HG02571 (cell line): ENCODE measurements around the gene PIK3R2.
"Not testable (repeated sequence)": the region's sequence is repeated elsewhere in the genome, so short reads cannot be mapped to it uniquely, and the experiment has no call there.

ENCODE experiments used
- ATAC-seq: cut with Tn5 transposase; IDR thresholded peaks from one replicate; pipeline ENCODE4 v1.9.1; 2021; ENCODE audit warnings: mild to moderate bottlenecking, moderate library complexity; ENCODE audit not compliant: unreplicated experiment

PIK3R2 gene

DNA sequence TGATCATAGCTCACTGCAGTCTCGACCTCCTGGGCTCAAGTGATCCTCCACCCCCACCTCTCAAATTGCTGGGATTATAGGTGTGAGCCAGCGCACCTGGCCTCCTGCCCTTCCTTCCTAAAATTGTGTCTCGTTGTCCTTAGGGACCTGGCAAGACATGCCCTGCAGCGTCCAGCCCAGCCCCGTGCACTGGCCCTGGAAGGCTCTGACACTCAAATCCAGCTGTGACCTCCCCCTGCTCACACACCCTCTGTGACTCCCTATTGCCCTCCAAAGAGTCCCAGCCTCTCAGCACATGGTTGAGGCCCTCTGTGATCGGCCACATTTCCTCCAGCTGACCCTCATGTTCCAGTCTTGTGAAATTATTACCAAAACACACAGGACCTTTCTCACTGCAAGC is 45.0 kb downstream of the PIK3R2 start:
- no peak for ATAC-seq

DNA sequence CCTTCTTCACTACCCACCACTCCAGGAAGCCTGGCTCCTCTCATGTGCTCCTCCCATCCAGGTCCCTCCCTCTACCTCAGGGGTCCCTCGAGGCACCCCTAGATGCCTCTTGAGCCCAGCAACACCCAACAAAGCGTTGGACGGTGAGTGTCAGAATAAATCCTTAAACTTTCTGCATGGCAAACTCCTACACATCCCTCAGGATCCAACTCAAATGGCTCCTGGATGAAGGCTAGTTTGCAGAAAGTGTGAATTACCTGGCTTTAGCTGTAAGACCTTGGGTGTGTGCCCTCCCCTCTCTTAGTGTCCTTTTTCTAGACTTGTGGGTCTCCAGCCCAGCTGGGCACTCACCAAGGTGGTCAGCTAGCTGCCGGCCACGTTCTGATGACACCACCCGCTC is 45.4 kb downstream of the PIK3R2 start:
- ATAC-seq = no peak

DNA sequence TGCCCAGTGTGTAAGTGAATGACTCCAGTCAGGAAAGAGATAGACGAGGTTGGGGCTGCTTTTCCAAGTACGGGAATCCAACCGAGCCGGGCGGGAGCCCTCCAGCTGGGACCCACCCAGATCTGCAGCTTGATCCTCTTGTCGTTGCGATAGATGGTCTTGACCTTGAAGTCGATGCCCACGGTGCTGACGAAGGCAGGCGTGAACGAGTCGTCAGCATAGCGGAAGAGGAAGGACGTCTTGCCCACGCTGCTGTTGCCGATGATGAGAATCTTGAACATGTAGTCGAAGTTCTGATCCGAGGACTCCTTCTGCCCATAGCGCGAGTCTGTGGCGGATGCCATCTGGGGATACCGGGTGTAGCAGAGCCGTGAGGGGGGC is 49.4 kb downstream of the PIK3R2 start:
- ATAC-seq = no peak

DNA sequence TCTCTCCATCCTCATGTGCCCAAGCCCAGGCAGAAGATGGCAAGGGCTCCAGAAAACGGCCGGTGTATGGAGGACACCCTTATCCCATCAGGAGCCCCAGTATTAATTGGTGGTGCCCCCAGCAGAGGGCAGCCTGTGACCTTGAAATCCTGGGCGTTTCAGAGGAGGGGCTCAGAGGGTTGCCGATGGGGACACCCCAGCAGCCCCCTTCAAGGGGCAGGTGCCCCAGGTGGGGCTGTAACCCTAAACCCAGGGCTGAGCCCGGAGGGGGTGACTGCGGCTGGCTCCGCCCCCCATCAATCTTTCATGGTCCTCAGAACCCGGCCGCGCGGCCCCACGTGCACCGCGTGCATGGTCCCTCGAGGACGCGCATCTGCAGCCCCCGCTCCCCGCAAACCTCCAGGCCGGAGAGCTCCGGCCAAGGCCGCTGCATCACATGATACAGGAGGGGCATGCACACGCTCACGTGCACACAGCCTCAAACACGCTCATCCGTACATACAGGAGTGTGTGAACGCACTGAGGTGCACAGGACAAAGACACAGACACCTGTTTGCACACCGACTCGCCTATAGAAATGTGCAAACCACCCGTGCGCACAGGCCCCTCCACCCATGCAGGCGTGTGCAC is 49.9 kb downstream of the PIK3R2 start:
- no peak for ATAC-seq

DNA sequence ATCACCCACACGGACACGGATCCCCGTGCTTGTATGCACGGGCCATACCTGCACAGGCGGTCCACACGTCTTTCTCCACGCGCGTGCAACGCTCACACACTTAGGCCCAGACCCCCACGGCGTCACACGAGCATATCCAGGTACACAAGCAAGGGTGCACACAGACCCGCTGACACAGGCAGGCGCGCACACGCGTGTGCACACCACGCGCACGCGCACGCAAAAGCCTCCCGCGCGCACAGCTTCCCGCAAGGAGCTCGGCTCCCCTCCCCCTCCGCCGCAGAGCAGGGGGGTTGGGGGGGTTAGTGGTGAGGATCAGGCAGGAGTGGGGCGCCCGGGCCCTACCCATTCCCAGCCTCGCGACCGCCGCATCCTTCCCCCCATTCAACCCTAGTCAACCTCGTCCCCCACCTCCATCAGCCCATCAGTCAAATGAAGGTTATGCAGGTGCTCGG is 50.5 kb downstream of the PIK3R2 start:
- peak; percentile 5 for ATAC-seq

DNA sequence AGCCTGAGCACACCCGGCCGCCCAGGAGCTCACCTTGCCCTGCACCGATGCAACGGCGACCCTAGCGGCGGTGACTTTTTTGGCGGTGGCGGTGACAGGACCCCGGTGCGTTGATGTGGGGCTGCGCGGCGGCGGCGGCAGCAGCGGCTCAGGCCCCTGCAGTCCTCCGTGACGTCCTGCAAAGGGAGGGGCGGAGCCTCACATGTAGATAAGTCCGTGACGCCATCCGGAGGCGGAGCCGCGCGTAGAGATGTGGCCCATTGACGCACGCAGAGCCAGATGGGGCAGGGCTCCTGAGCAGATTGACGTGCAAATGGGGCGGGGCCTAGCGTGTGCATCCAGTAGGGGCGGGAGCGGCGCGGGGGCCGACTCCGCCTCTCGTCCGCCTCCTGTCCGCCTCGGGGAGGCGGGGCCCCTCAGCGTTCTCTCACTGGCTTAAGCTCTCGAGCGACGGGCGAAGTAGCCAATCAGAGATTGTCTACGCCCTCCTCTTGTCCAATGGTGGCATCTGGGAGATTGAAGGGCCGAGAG is 51.0 kb downstream of the PIK3R2 start, which contains the start of gene RAB3A:
Gene RAB3A, minus strand, starts transcription at position 180 of the 531 bp plus-strand sequence. CDS start 1,302 bp downstream, outside the sequence.
- ATAC-seq = peak; percentile 81

DNA sequence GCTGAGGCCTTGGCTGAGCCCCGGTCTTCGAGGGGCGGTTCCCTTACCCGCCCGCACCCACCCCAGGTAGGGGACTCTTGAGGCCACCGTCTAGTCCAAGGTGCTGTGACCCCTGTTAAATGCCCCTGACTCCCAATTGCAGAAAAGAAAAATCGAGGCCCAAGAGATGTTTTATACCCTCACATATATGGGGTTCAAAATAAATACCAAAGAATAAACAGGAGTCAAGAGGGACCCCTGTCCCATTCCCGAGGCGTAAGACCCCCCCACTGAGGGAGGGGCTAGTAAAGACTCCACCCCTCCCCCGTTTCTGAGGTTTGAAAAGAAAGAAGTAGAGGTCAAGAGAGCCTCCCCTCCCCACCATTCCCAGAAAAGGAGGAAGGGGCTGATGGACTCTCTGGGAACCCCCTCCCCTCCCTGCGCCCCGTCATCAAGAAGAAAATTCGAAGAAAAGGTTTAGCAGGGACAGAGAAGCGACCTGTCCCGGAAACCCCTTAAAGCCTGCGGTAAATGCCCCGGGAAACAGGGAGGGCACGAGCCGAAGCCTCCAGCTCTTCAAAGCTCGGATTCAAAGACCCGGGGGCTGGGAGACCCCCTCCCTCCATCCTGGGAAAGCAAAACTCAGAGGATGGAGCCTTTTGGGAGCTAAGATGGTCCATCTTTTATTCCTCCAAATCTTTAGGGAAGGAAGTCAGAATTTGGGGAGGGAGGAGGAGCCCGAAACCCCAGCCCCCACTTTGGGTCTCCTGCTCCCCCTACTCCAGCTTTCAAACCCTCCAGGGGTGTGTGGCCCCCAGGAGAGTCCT is 51.6 kb downstream of the PIK3R2 start:
- peak; percentile 15 for ATAC-seq

DNA sequence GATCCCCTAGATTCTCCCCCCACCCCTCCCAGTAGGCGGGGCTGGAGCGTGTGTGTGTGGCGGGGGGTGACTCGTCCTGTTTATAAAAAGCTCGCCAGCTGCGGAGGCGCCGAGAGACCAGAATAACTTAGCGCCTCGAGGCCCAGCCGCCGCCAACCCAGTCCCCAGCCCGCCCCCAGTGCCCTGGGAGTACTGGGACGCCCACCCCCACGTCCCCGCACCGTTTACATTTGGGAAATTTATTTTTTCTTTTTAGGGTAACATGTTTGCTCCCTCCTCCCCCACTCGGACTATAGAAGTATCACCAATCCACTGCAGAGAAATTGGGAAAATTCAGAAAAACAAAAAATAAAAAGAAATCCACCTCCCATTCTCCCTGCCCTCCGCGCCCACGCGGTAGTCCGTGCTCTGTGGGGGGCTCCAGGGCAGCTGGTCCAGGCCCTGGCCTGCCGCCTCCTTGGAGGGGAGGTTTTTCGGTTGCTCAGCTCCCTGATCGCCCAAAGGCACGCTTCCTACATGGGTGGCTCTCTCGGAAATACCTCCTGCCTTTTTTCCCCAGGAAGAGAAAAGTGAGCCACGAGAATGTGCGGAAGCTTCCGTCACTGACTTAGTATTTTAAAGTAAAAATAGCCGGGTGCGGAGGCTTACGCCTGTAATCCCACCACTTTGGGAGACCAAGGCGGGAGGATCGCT is 52.4 kb downstream of the PIK3R2 start:
- ATAC-seq = no peak

DNA sequence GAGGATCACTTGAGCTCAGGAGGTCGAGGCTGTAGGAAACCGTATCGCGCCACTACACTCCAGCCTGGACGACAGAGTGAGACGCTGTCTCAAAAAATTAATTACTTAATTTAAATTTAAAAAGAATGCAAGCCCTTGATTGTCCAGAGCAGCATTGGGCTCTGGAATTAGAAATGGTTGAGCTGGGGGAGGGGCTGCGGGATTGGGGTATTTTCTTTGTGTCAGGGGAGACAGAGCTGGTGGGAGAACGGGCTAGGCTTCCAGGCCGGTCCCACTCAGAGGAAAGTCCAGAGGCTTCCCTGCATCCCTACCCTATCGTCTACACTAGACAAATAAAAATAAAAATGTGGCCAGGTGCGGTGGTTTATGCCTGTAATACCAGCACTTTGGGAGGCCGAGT is 53.1 kb downstream of the PIK3R2 start:
- no peak for ATAC-seq

DNA sequence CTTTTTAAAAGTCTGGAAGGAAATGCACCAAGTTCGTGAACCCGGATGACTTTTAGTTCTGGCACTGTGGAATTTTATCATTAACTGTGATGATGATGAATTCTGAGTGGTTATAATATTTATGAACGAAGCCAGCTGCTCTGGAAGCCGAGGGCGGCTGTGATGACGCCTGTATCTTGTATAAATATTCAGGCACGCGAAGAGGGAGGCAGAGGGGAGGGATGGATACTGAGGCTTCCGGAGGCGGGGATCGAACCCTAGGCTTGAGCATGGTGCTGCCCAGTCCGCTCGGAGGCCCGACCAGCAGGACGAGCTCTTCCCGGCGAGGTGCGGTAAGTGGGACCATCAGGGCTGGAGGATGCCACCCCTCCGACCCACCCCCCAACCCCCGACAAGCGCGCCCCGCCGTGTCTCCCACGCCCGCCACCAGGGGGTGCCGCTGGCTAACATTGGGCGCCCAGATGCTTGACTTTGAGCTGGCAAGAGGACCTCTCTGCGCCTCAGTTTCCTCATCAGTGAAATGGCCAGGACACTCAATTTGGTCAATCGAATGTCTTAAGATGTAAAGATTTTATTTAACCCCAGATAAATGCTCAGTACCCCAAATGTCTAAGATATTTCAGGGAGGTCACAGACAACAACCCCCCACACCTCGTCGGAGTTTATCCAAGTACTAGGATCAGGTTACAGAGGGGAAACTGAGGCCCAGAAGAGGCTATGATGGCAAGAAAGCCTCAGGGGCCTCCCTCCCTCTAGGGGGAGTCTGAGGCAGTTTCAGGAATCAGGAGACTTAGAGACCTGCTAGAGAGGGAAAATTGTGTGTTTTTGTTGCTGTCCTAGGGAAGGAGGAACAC is 55.4 kb downstream of the PIK3R2 start:
- no peak for ATAC-seq

DNA sequence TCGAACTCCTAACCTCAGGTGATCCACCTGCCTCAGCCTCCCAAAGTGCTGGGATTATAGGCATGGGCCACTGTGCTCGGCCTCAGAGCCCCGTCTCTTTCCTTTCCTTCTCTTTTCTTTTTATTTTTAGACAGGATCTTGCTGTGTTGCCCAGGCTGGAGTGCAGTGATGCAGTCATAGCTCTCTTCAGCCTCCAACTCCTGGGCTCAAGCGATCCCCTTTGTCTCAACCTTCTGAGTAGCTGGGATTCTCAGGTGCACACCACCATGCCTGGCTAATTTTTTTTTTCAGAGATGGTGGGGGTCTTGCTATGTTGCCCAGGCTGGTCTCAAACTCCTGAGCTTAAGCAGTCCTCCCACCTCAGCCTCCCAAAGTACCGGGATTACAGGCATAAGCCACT is 56.9 kb downstream of the PIK3R2 start:
- ATAC-seq = not testable (repeated sequence)

DNA sequence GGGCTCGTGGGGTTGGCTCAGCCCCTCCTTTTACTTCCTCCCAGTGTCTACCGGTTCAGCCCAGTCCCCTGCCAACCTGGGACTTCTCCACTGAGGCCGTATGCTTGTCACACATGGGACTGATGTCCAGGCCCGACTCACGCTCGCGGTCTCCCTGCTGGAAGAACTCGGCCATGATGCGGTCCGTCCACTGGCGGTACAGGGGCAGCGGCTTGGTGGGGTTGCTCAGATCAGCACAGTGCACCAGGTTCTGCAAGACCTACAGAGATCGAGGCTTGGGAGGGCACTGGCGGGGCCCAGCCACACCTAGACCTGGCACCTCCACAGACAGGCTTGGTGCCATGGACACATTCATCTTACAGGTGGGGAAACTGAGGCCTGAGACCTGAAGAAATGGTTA is 58.7 kb downstream of the PIK3R2 start:
- ATAC-seq = no peak

DNA sequence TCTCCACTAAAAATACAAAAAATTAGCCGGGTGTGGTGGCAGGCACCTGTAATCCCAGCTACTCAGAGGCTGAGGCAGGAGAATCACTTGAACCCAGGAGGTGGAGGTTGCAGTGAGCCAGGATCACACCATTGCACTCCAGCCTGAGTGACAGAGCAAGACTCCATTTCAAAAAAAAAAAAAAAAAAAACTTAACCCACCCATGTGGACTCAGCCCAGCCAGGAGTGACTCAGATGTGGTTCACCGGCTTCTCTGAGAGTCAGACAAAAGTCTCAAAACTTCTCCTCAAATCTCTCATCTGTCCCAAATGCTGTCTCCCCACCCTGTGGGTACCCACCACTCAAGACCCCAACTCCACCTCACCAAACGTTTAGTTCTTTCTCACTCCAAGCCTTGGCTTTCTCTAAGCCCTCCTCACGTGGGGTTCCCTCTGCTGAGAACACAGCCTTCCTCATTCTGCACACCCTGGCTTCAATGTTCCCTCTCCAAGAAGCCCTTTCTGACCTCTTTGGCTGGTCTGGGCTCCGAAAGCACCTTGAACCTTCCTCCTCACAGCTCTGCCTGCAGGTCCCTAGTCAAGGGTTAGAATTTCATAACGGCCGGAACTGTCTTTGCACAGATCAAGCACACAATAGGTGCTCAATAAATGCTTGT is 61.9 kb downstream of the PIK3R2 start:
- ATAC-seq = no peak

DNA sequence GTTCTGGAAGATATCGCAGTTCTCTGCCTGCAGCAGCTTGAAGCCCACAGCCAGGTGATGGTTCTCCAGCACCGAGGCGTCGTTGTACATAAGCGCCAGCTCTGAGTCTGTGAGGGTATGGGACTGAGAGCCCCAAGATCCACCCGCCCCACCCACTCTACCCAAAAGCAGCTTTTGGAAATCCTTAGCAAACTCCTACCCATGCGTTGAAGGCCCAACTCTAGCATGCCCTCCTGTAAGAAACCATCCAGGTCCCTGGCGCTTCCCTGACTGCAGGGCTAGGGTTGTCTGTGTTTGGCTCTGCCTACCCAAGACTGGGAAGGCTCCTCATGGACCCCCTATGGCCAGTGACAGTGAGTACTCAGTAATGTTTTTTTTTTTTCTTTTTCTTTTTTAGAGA is 63.8 kb downstream of the PIK3R2 start:
- no peak for ATAC-seq

DNA sequence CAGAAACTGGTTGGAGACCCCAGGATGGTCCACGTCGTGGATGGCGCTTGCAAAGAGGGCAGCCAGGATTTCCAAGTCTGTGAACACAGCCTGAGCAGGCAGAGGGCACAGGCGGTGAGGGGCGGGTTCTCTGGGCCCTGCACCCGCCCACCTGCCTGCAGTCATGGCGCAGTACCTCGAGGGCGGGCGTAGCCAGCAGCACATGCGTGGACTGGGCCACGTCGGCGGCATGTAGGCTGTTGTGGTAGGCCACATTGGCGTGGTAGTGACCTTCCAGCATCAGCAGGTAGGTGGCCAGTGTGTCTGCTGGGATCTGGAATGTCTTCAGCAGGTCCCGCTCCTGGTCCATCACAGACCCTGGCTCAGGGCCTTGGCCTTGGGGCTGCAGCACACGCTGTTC is 65.2 kb downstream of the PIK3R2 start:
- no peak for ATAC-seq

DNA sequence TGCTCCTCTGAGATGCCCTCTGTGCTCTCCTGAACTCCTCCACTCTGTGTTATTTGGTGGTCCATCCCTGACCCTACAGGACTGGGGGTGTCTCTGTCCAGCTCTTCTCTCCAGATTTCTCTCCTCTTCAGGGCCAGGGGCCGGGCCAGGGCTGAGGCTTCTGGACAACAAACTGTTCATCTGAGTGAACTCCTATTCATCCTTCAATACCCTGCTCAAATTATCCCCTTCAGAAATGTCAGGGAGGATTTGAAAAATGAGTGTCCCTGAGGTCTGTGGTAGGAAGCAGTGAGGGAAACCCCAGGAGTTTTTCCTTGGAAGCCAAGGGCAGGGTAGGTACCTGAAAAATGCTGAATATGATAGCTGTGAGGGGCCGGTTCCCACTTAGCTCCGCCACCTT is 65.6 kb downstream of the PIK3R2 start:
- ATAC-seq = no peak
